Ascending aorta (tissue), 2 donors: ENCODE results near the gene EVI5L. TPM values are rescaled to one million over a fixed set of nuclear protein-coding genes. Genes with fewer than 3 reads are reported as not detected.
"Not testable (repeated sequence)": the region's sequence is repeated elsewhere in the genome, so short reads cannot be mapped to it uniquely, and the experiment has no call there.

ENCODE experiments used
- DNase-seq, 2 donors: peaks; one replicate each; pipeline ENCODE4 v3.0.0-alpha.2; 2019; ENCODE audit warnings: low spot score in 2 of 2
- H3K27ac ChIP-seq, 2 donors: fragments of 200-600 bp; sonication (generic); one replicate each; pipeline ENCODE4 v1.5.1; 2016 to 2017; ENCODE audit warnings: mild to moderate bottlenecking in 1 of 2
- H3K27me3 ChIP-seq: fragments of 200-600 bp; sonication (generic); one replicate; pipeline ENCODE4 v1.5.1; 2017
- H3K36me3 ChIP-seq, 2 donors: fragments of 200-600 bp; sonication (generic); one replicate each; pipeline ENCODE4 v1.5.1; 2016
- H3K4me1 ChIP-seq, 2 donors: fragments of 200-600 bp; sonication (generic); one replicate each; pipeline ENCODE4 v1.5.1; 2016 to 2017; ENCODE audit warnings: mild to moderate bottlenecking in 1 of 2
- H3K4me3 ChIP-seq, 2 donors: fragments of 200-600 bp; sonication (generic); one replicate each; pipeline ENCODE4 v1.5.1; 2016 to 2017; ENCODE audit warnings: mild to moderate bottlenecking in 1 of 2
- H3K9me3 ChIP-seq, 2 donors: fragments of 200-600 bp; sonication (generic); one replicate each; pipeline ENCODE4 v1.5.1; 2016
- CTCF ChIP-seq, 3 experiments: fragments of 200-600 bp in 2 of 3; fragments of 450-650 bp in 1 of 3; sonication (generic) in 2 of 3; IDR thresholded peaks; one replicate each; pipeline ENCODE4 v1.5.1; 2016 to 2019; ENCODE audit warnings: antibody characterized with exemption in 3 of 3, mild to moderate bottlenecking in 1 of 3, moderate library complexity in 1 of 3
- intact Hi-C: fragments of 100-400 bp; cut with DNase I; formaldehyde crosslinking; loops from one replicate; pipeline ENCODE4 v1.15.1; 2023
- total RNA-seq: library from RNA; depleted of rRNA; stranded (reverse); fragments of >200 nt; gene quantifications from one replicate; pipeline ENCODE4 v1.1.0, GENCODE V29; 2016

Gene EVI5L
- total RNA-seq, 1 donor from 2014 or later: 27.7 TPM

- H3K4me3 ChIP-seq: no peak overlapping the region
- H3K27me3 ChIP-seq: peaks cover 3% of the 10 kb centered on the region
- no peaks in the 10 kb centered on the region for H3K4me1 ChIP-seq
- H3K27ac ChIP-seq: no peak overlapping the region
- intact Hi-C loops: no loop called here
- TF ChIP-seq CTCF (IDR thresholded peaks at IDR 0.05): no peak
- no peaks in the 10 kb centered on the region for H3K9me3 ChIP-seq
- no peak for DNase-seq
- no peaks in the 10 kb centered on the region for H3K36me3 ChIP-seq
Observed at GRCh38 chr19:7887408-7888144, 57.6 kb downstream of the EVI5L start.

GRCh38 chr19:7888145-7888825, 58.3 kb downstream of the EVI5L start, which contains the start of gene LRRC8E:
TSS of gene LRRC8E (plus strand) at chr19:7888510. CDS start at chr19:7895604, 7,094 bp downstream.
- no peak for DNase-seq
- intact Hi-C loops: no loop called here
- Histone ChIP-seq H3K4me1 (no peaks in the 10 kb centered on the region), H3K27ac (no peak within 1 kb of the TSS), H3K36me3 (no peaks in the 10 kb centered on the region), H3K9me3 (no peaks in the 10 kb centered on the region), H3K4me3 (peak within 1 kb of the TSS; percentile 16 to 40), H3K27me3 (peaks cover 3% of the 10 kb centered on the region)
- TF ChIP-seq CTCF (IDR thresholded peaks at IDR 0.05): no peak

- Histone ChIP-seq H3K27ac (no peak overlapping the region), H3K4me3 (peak overlapping the region; percentile 16 to 40), H3K27me3 (peaks cover 3% of the 10 kb centered on the region), H3K9me3 (no peaks in the 10 kb centered on the region), H3K36me3 (no peaks in the 10 kb centered on the region), H3K4me1 (no peaks in the 10 kb centered on the region)
- intact Hi-C loops: no loop called here
- no peak for TF ChIP-seq CTCF (IDR thresholded peaks at IDR 0.05)
- DNase-seq: no peak
Observed at GRCh38 chr19:7888826-7889217, 58.8 kb downstream of the EVI5L start.

GRCh38 chr19:7893362-7894101, 63.5 kb downstream of the EVI5L start:
- H3K27me3 ChIP-seq, H3K27ac ChIP-seq, DNase-seq, intact Hi-C loops, H3K36me3 ChIP-seq, H3K4me3 ChIP-seq, H3K9me3 ChIP-seq, H3K4me1 ChIP-seq: not testable (repeated sequence)

- DNase-seq: no peak
- no peaks in the 10 kb centered on the region for H3K36me3 ChIP-seq
- no peak overlapping the region for H3K4me3 ChIP-seq
- intact Hi-C loops: no loop called here
- no peak overlapping the region for H3K27ac ChIP-seq
- H3K27me3 ChIP-seq: no peaks in the 10 kb centered on the region
- no peak for TF ChIP-seq CTCF (IDR thresholded peaks at IDR 0.05)
- no peaks in the 10 kb centered on the region for H3K9me3 ChIP-seq
- H3K4me1 ChIP-seq: no peaks in the 10 kb centered on the region
Observed at GRCh38 chr19:7894612-7895309, 64.7 kb downstream of the EVI5L start.
